Measurements from ENCODE around the gene SPHK2. TPM values are rescaled to one million over a fixed set of nuclear protein-coding genes. Genes with fewer than 3 reads are reported as not detected.

SPHK2 gene
- polyA plus RNA-seq, 3 donors: 8.5 to 9.4 (median 9.1) TPM

DNA sequence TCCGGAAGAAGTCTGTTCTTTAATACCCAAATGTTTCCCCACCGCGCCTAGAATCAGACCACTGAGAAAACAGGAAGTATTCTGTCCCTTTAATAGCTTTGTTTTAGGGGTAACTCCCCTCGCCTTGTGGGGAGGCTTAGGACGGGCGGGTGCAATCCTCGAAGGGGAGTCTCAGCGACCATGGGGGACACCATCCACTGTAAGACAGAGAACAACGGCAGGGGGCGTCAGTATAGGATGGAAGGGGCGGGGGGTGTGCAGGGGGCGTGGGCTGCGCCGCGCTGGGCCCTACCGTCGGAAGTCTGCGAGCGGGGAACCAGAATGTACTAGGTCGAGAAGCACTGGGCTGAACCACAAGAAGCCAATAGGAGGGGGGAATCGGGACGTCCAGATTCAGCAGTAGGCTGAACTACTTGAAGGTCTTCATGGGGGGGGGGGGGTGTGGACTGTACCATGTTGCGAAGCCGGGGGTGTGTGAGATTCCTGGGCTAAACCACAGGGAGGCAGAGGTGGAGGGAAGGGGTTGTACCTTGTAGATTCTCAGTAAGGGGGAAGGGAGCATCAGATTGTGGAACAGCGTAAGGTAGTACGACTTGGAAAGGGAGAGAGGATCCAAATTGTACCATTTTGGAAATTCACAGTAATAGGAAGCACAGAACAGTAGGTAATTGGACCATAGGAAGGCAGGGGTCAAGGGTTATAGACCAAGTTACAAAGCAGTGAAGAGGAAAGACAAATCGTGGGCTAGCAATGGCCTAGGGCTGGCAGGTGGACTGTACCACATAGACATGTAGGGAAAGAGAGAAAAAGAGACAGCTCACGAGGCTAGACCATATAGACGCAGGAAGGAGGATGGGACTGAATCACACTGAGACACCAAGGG, 18.9 kb downstream of the SPHK2 start:
- TF ChIP-seq, protein P1, sequence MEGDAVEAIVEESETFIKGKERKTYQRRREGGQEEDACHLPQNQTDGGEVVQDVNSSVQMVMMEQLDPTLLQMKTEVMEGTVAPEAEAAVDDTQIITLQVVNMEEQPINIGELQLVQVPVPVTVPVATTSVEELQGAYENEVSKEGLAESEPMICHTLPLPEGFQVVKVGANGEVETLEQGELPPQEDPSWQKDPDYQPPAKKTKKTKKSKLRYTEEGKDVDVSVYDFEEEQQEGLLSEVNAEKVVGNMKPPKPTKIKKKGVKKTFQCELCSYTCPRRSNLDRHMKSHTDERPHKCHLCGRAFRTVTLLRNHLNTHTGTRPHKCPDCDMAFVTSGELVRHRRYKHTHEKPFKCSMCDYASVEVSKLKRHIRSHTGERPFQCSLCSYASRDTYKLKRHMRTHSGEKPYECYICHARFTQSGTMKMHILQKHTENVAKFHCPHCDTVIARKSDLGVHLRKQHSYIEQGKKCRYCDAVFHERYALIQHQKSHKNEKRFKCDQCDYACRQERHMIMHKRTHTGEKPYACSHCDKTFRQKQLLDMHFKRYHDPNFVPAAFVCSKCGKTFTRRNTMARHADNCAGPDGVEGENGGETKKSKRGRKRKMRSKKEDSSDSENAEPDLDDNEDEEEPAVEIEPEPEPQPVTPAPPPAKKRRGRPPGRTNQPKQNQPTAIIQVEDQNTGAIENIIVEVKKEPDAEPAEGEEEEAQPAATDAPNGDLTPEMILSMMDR (IDR thresholded peaks at IDR 0.05): no peak
- Histone ChIP-seq H3K4me1 (ENCODE audit: control insufficient read depth in 1 of 2, insufficient read depth in 2 of 2, low read length in 2 of 2) (peaks cover 40 to 66% of the 10 kb centered on the region in 2 donors), H3K4me3 (replicated peaks in 1 of 3; ENCODE audit: low read depth in 2 of 3, low read length in 3 of 3) (peak overlapping the region; percentile 70 to 86 (median 84)), H3K36me3 (replicated peaks in 1 of 2; ENCODE audit: control insufficient read depth in 1 of 2, insufficient read depth in 2 of 2, low read length in 2 of 2) (peaks cover 1 to 2% of the 10 kb centered on the region in 2 donors), H3K9ac (ENCODE audit: insufficient read depth, low read length, poor library complexity, severe bottlenecking) (peak overlapping the region; percentile 84), H3K9me3 (replicated peaks in 1 of 2; ENCODE audit: control insufficient read depth in 1 of 2, insufficient read depth in 1 of 2, low read length in 2 of 2) (no peaks in the 10 kb centered on the region), H3K27me3 (ENCODE audit: control insufficient read depth in 2 of 2, insufficient read depth in 2 of 2, low read length in 2 of 2) (no peaks in the 10 kb centered on the region), H3K27ac (ENCODE audit: low read depth in 1 of 2, low read length in 2 of 2) (peak overlapping the region; percentile 95 to 96), H3K4me2 (replicated peaks; ENCODE audit: extremely low read depth, low read length, poor library complexity, severe bottlenecking) (peak overlapping the region; percentile 93), H3K79me2 (ENCODE audit: insufficient read depth, low read length) (peaks cover 40% of the 10 kb centered on the region), H4K20me1 (ENCODE audit: insufficient read depth, low read length) (peaks cover 10% of the 10 kb centered on the region), H2AFZ (ENCODE audit: insufficient read depth, low read depth, low read length, poor library complexity, severe bottlenecking) (peak overlapping the region; percentile 77)
- DNase-seq: peak; percentile 84 to 93 (median 91)
- H3K9me3 Mint-ChIP-seq: peaks cover 0 to 3% (median 1%) of the 10 kb centered on the region in 7 donors
- H3K4me1 Mint-ChIP-seq: peaks cover 43% of the 10 kb centered on the region
- H3K4me3 Mint-ChIP-seq: peak overlapping the region; percentile 98 to 99
- H3K27me3 Mint-ChIP-seq (ENCODE audit: low read depth in 3 of 3): peaks cover 3 to 11% (median 9%) of the 10 kb centered on the region in 3 donors
- WGBS (ENCODE audit: insufficient coverage): 2% methylated on average over 22 of the region's 29 CpGs
- H3K36me3 Mint-ChIP-seq: peaks cover 6 to 8% of the 10 kb centered on the region in 2 donors
- peak overlapping the region; percentile 96 to 99 (median 99) for H3K27ac Mint-ChIP-seq
- intact Hi-C loops (cut with micrococcal nuclease): loop anchor here (5.0 to 10.0 kb wide), 3 partner anchors 313 to 329 kb away; partner anchors contain the start of genes FTL (in 2 of the 2) and EMP3 (in 1 of the 2)

GRCh38 chr19:48638831-48639381, 19.6 kb downstream of the SPHK2 start:
- peaks cover 3 to 11% (median 9%) of the 10 kb centered on the region in 3 donors for H3K27me3 Mint-ChIP-seq (ENCODE audit: low read depth in 3 of 3)
- peak overlapping the region; percentile 70 to 86 (median 84) for H3K4me3 ChIP-seq (replicated peaks in 1 of 3; ENCODE audit: low read depth in 2 of 3, low read length in 3 of 3)
- 100% methylated on average over 10 of the region's 16 CpGs for WGBS (ENCODE audit: insufficient coverage)
- TF ChIP-seq, protein P1 (IDR thresholded peaks at IDR 0.05): no peak
- peaks cover 7% of the 10 kb centered on the region for H4K20me1 ChIP-seq (ENCODE audit: insufficient read depth, low read length)
- peaks cover 35% of the 10 kb centered on the region for H3K4me1 Mint-ChIP-seq
- no peaks in the 10 kb centered on the region for H3K9me3 ChIP-seq (replicated peaks in 1 of 2; ENCODE audit: control insufficient read depth in 1 of 2, insufficient read depth in 1 of 2, low read length in 2 of 2)
- H2AFZ ChIP-seq (ENCODE audit: insufficient read depth, low read depth, low read length, poor library complexity, severe bottlenecking): peak overlapping the region; percentile 77
- peaks cover 3 to 5% of the 10 kb centered on the region in 2 donors for H3K36me3 Mint-ChIP-seq
- H3K27ac ChIP-seq (ENCODE audit: low read depth in 1 of 2, low read length in 2 of 2): peak overlapping the region; percentile 95 to 96
- intact Hi-C loops (cut with micrococcal nuclease): loop anchor here (5.0 to 10.0 kb wide), 3 partner anchors 314 to 328 kb away; partner anchors contain the start of genes FTL (in 2 of the 2) and EMP3 (in 1 of the 2)
- no peaks in the 10 kb centered on the region for H3K27me3 ChIP-seq (ENCODE audit: control insufficient read depth in 2 of 2, insufficient read depth in 2 of 2, low read length in 2 of 2)
- H3K4me3 Mint-ChIP-seq: peak overlapping the region; percentile 98 to 99
- H3K9ac ChIP-seq (ENCODE audit: insufficient read depth, low read length, poor library complexity, severe bottlenecking): peak overlapping the region; percentile 84
- no peak for DNase-seq
- peak overlapping the region; percentile 96 to 99 (median 99) for H3K27ac Mint-ChIP-seq
- no peaks in the 10 kb centered on the region for H3K36me3 ChIP-seq (replicated peaks in 1 of 2; ENCODE audit: control insufficient read depth in 1 of 2, insufficient read depth in 2 of 2, low read length in 2 of 2)
- H3K4me1 ChIP-seq (ENCODE audit: control insufficient read depth in 1 of 2, insufficient read depth in 2 of 2, low read length in 2 of 2): peaks cover 32 to 59% of the 10 kb centered on the region in 2 donors
- H3K79me2 ChIP-seq (ENCODE audit: insufficient read depth, low read length): peaks cover 32% of the 10 kb centered on the region
- peak overlapping the region; percentile 93 for H3K4me2 ChIP-seq (replicated peaks; ENCODE audit: extremely low read depth, low read length, poor library complexity, severe bottlenecking)
- H3K9me3 Mint-ChIP-seq: peaks cover 0 to 3% (median 1%) of the 10 kb centered on the region in 7 donors
